Hindlimb muscle (tissue), 1 donor: ENCODE results near the gene MRRF. TPM values are rescaled to one million over a fixed set of nuclear protein-coding genes. Genes with fewer than 3 reads are reported as not detected.

Experiments
- DNase-seq: peaks from one replicate; pipeline ENCODE4 v3.0.0-alpha.2; 2013
- polyA plus RNA-seq: library from polyadenylated mRNA; unstranded; fragments of 120-200 nt; gene quantifications from one replicate; pipeline ENCODE4 v1.2.1, GENCODE V29; 2013; ENCODE audit not compliant: insufficient read length

Gene MRRF
- polyA plus RNA-seq = 26.7 TPM

GRCh38 chr9:122264360-122265148 lies at the start of gene MRRF, which contains the start of gene RBM18:
MRRF (plus strand) TSS chr9:122264882; CDS start chr9:122270892, 6,010 bp downstream.
RBM18 (minus strand) TSS chr9:122264840; CDS start chr9:122261492, 3,348 bp downstream.
- peak; percentile 96 for DNase-seq

GRCh38 chr9:122215663-122216062 lies 49.0 kb upstream of the MRRF start:
- DNase-seq = no peak

GRCh38 chr9:122216138-122216797 lies 48.4 kb upstream of the MRRF start:
- no peak for DNase-seq

GRCh38 chr9:122216798-122217418 lies 47.8 kb upstream of the MRRF start:
- no peak for DNase-seq

- no peak for DNase-seq
Observed at GRCh38 chr9:122217640-122218039, 47.0 kb upstream of the MRRF start.

- no peak for DNase-seq
Observed at GRCh38 chr9:122218071-122218934, 46.4 kb upstream of the MRRF start.

- DNase-seq = no peak
Observed at GRCh38 chr9:122218935-122219855, 45.5 kb upstream of the MRRF start.

GRCh38 chr9:122219856-122220672 lies 44.6 kb upstream of the MRRF start:
- no peak for DNase-seq

- no peak for DNase-seq
Observed at GRCh38 chr9:122220673-122221182, 44.0 kb upstream of the MRRF start.

GRCh38 chr9:122221183-122221811 lies 43.4 kb upstream of the MRRF start:
- no peak for DNase-seq

GRCh38 chr9:122222791-122223190 lies 41.9 kb upstream of the MRRF start:
- no peak for DNase-seq

- no peak for DNase-seq
Observed at GRCh38 chr9:122223435-122223834, 41.2 kb upstream of the MRRF start.

- DNase-seq = no peak
Observed at GRCh38 chr9:122225312-122226141, 39.2 kb upstream of the MRRF start.

GRCh38 chr9:122226142-122226757 lies 38.4 kb upstream of the MRRF start:
- no peak for DNase-seq

GRCh38 chr9:122226758-122227574 lies 37.7 kb upstream of the MRRF start:
- DNase-seq = no peak

- DNase-seq = no peak
Observed at GRCh38 chr9:122227575-122227900, 37.1 kb upstream of the MRRF start.

- no peak for DNase-seq
Observed at GRCh38 chr9:122228191-122228567, 36.5 kb upstream of the MRRF start.
